ELF-1 (cell line): ENCODE results near the gene CORO6.

ENCODE experiments used
- DNase-seq: peaks from one replicate; pipeline ENCODE4 v3.0.0-alpha.2; 2016; ENCODE audit warnings: low read depth, low spot score

Gene CORO6

GRCh38 chr17:29630630-29631193, 8.0 kb upstream of the CORO6 start:
- DNase-seq: no peak

- no peak for DNase-seq
These were observed 7.1 kb upstream of the CORO6 start for GRCh38 chr17:29629839-29630238.

GRCh38 chr17:29628644-29629043, 5.9 kb upstream of the CORO6 start:
- DNase-seq: no peak

GRCh38 chr17:29627951-29628350, 5.2 kb upstream of the CORO6 start:
- DNase-seq: no peak

- DNase-seq: no peak
These were observed 2.5 kb upstream of the CORO6 start for GRCh38 chr17:29625037-29625750.

GRCh38 chr17:29624586-29624985, 1.9 kb upstream of the CORO6 start:
- DNase-seq: no peak

GRCh38 chr17:29623283-29623647, 553 bp upstream of the CORO6 start:
- no peak for DNase-seq

GRCh38 chr17:29621751-29622194, 939 bp downstream of the CORO6 start:
- no peak for DNase-seq

- no peak for DNase-seq
These were observed 1.8 kb downstream of the CORO6 start for GRCh38 chr17:29620779-29621500.

- DNase-seq: peak; percentile 83
These were observed 2.4 kb downstream of the CORO6 start for GRCh38 chr17:29620271-29620670.

- peak; percentile 52 for DNase-seq
These were observed 3.5 kb downstream of the CORO6 start for GRCh38 chr17:29619251-29619650.

GRCh38 chr17:29618272-29619065, 4.2 kb downstream of the CORO6 start:
- DNase-seq: no peak

GRCh38 chr17:29617481-29618271, 5.0 kb downstream of the CORO6 start:
- DNase-seq: peak; percentile 91

GRCh38 chr17:29617125-29617480, 5.6 kb downstream of the CORO6 start:
- DNase-seq: peak; percentile 90

- no peak for DNase-seq
These were observed 6.2 kb downstream of the CORO6 start for GRCh38 chr17:29616300-29617048.

GRCh38 chr17:29615492-29616299, 7.0 kb downstream of the CORO6 start:
- peak; percentile 91 for DNase-seq

- DNase-seq: peak; percentile 60
These were observed 7.7 kb downstream of the CORO6 start for GRCh38 chr17:29615048-29615385.

GRCh38 chr17:29614349-29615047, 8.2 kb downstream of the CORO6 start:
- no peak for DNase-seq

- DNase-seq: no peak
These were observed 8.9 kb downstream of the CORO6 start for GRCh38 chr17:29613856-29614255.
